Esophagus squamous epithelium (tissue), 5 donors: ENCODE results near the gene ASPRV1. TPM values are rescaled to one million over a fixed set of nuclear protein-coding genes. Genes with fewer than 3 reads are reported as not detected.

Experiments
- DNase-seq: peaks from one replicate; lab custom pipeline; 2025; lab: John Stamatoyannopoulos, UW
- H3K27ac ChIP-seq, 4 donors: fragments of 200-600 bp; sonication (generic); one replicate each; pipeline ENCODE4 v1.5.1; 2016 to 2019; ENCODE audit warnings: mild to moderate bottlenecking in 1 of 4
- H3K27me3 ChIP-seq, 4 donors: fragments of 200-600 bp; sonication (generic); 1 replicate in 3 of 4; 2 replicates in 1 of 4; pipeline versions ENCODE4 v1.5.1 to v1.6.0; 2017 to 2021; ENCODE audit warnings: antibody characterized with exemption in 1 of 4
- H3K36me3 ChIP-seq, 3 donors: fragments of 200-600 bp; sonication (generic); one replicate each; pipeline ENCODE4 v1.5.1; 2016 to 2019
- H3K4me1 ChIP-seq, 3 donors: fragments of 200-600 bp; sonication (generic); one replicate each; pipeline ENCODE4 v1.5.1; 2017 to 2019
- H3K4me3 ChIP-seq, 4 donors: fragments of 200-600 bp; sonication (generic); 1 replicate in 3 of 4; 2 replicates in 1 of 4; pipeline ENCODE4 v1.5.1; 2016 to 2019; ENCODE audit warnings: mild to moderate bottlenecking in 2 of 4, moderate library complexity in 1 of 4
- H3K9me3 ChIP-seq, 3 donors: fragments of 200-600 bp; sonication (generic); one replicate each; pipeline ENCODE4 v1.5.1; 2016 to 2019
- POLR2A ChIP-seq, 4 donors: fragments of 450-650 bp; IDR thresholded peaks; one replicate each; pipeline ENCODE4 v1.6.1; 2017; ENCODE audit warnings: antibody characterized with exemption in 4 of 4, mild to moderate bottlenecking in 4 of 4, moderate library complexity in 3 of 4
- WGBS, 2 donors: methylation state at CpG; one replicate each; pipeline ENCODE4 v1.1.5; 2018; 5-methylcytosine and 5-hydroxymethylcytosine counted together
- intact Hi-C: fragments of 100-400 bp; cut with DNase I; formaldehyde crosslinking; loops from one replicate; pipeline ENCODE4 v1.15.0; 2022
- total RNA-seq, 4 donors: library from RNA; depleted of rRNA; stranded (reverse); fragments of >200 nt; gene quantifications; one replicate each; pipeline ENCODE4 v1.1.0, GENCODE V29; 2016
- TF ChIP-seq, protein P1 (sequence below), 6 experiments: fragments of 450-650 bp in 4 of 6; fragments of 200-600 bp in 2 of 6; sonication (generic) in 2 of 6; IDR thresholded peaks; one replicate each; pipeline ENCODE4 v1.5.1; 2016 to 2019; ENCODE audit warnings: antibody characterized with exemption in 6 of 6, mild to moderate bottlenecking in 4 of 6, moderate library complexity in 4 of 6
- donor health status: DM: yes; HTN: yes; CAD: no.

Gene ASPRV1
- total RNA-seq, 4 donors from 2014 or later = 0.18 to 1.5 (median 0.34) TPM

GRCh38 chr2:69948963-69949645, 12.3 kb downstream of the ASPRV1 start:
- no peak for TF ChIP-seq POLR2A (IDR thresholded peaks at IDR 0.05)
- TF ChIP-seq, protein P1, sequence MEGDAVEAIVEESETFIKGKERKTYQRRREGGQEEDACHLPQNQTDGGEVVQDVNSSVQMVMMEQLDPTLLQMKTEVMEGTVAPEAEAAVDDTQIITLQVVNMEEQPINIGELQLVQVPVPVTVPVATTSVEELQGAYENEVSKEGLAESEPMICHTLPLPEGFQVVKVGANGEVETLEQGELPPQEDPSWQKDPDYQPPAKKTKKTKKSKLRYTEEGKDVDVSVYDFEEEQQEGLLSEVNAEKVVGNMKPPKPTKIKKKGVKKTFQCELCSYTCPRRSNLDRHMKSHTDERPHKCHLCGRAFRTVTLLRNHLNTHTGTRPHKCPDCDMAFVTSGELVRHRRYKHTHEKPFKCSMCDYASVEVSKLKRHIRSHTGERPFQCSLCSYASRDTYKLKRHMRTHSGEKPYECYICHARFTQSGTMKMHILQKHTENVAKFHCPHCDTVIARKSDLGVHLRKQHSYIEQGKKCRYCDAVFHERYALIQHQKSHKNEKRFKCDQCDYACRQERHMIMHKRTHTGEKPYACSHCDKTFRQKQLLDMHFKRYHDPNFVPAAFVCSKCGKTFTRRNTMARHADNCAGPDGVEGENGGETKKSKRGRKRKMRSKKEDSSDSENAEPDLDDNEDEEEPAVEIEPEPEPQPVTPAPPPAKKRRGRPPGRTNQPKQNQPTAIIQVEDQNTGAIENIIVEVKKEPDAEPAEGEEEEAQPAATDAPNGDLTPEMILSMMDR (IDR thresholded peaks at IDR 0.05) = no peak
- H3K27ac ChIP-seq = no peak overlapping the region
- WGBS, 2 donors = 73 to 82% methylated on average over 21 of the region's 21 CpGs
- no peak for DNase-seq
- H3K4me1 ChIP-seq = peaks cover 7 to 29% (median 17%) of the 10 kb centered on the region in 3 donors
- H3K27me3 ChIP-seq = peaks cover 0 to 7% (median 0%) of the 10 kb centered on the region in 4 donors
- H3K36me3 ChIP-seq = no peaks in the 10 kb centered on the region
- no peak overlapping the region for H3K4me3 ChIP-seq
- no peaks in the 10 kb centered on the region for H3K9me3 ChIP-seq
- intact Hi-C loops = no loop called here

DNA sequence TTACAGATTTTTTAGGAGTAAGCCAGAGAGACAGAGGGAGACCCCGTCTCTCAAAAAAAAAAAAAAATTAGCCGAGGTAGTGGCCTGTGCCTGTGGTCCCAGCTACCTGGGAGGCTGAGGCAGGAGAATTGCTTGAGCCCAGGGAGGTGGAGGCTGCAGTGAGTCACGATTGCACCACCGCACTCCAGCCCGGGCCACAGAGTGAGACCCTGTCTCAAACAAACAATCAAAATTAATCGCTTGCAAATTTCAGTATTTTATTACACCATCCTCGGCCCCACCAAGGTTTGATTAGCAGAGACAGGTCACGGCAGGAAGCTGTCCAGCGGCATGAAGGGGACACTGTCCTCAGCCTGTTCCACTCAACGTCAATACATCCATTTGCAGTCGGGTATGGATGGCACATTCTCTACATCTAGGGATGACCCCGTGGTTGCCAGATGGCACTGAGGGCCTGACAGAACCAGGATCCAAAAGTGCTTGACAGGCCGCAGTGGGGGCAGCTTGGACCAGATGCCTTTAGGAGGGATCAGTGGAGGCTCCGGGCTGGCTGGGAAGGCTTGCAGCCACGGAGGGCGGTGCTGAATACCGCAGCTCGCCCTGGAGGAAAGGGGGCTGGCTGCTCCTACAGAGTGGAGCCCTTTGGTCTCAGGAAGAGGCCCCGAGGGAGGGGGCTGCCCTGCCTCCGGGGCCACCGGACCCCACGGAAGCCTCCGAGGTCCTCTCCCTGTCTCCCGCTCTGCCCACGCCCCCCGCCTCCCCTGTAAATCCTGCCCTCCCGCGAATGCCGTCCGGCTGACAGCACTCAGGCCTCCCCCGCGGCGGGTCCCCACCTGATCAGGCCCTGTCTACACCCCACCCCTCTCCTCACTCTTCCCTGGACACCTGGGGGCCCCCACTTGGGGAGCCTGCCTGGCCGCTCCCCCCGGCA, 13.1 kb downstream of the ASPRV1 start:
- peaks cover 7 to 29% (median 17%) of the 10 kb centered on the region in 3 donors for H3K4me1 ChIP-seq
- no peak overlapping the region for H3K4me3 ChIP-seq
- H3K9me3 ChIP-seq = no peaks in the 10 kb centered on the region
- H3K27ac ChIP-seq = no peak overlapping the region
- DNase-seq = no peak
- WGBS, 2 donors = 73 to 89% methylated on average over 13 to 23 of the region's 35 CpGs
- H3K36me3 ChIP-seq = peaks cover 0 to 8% (median 0%) of the 10 kb centered on the region in 3 donors
- TF ChIP-seq, protein P1 (IDR thresholded peaks at IDR 0.05) = no peak
- no peak for TF ChIP-seq POLR2A (IDR thresholded peaks at IDR 0.05)
- intact Hi-C loops = no loop called here
- H3K27me3 ChIP-seq = peaks cover 0 to 7% (median 0%) of the 10 kb centered on the region in 4 donors

GRCh38 chr2:69947325-69947931, 14.0 kb downstream of the ASPRV1 start:
- Histone ChIP-seq H3K4me1 (peaks cover 7 to 36% (median 17%) of the 10 kb centered on the region in 3 donors), H3K27me3 (peaks cover 0 to 7% (median 0%) of the 10 kb centered on the region in 4 donors), H3K4me3 (no peak overlapping the region), H3K36me3 (peaks cover 0 to 16% (median 0%) of the 10 kb centered on the region in 3 donors), H3K9me3 (no peaks in the 10 kb centered on the region), H3K27ac (peak overlapping the region; percentile 49 to 77 (median 62))
- TF ChIP-seq, protein P1 (IDR thresholded peaks at IDR 0.05) = no peak
- TF ChIP-seq POLR2A (IDR thresholded peaks at IDR 0.05) = no peak
- 77 to 92% methylated on average over 4 of the region's 4 CpGs for WGBS, 2 donors
- DNase-seq = no peak
- intact Hi-C loops = no loop called here

DNA sequence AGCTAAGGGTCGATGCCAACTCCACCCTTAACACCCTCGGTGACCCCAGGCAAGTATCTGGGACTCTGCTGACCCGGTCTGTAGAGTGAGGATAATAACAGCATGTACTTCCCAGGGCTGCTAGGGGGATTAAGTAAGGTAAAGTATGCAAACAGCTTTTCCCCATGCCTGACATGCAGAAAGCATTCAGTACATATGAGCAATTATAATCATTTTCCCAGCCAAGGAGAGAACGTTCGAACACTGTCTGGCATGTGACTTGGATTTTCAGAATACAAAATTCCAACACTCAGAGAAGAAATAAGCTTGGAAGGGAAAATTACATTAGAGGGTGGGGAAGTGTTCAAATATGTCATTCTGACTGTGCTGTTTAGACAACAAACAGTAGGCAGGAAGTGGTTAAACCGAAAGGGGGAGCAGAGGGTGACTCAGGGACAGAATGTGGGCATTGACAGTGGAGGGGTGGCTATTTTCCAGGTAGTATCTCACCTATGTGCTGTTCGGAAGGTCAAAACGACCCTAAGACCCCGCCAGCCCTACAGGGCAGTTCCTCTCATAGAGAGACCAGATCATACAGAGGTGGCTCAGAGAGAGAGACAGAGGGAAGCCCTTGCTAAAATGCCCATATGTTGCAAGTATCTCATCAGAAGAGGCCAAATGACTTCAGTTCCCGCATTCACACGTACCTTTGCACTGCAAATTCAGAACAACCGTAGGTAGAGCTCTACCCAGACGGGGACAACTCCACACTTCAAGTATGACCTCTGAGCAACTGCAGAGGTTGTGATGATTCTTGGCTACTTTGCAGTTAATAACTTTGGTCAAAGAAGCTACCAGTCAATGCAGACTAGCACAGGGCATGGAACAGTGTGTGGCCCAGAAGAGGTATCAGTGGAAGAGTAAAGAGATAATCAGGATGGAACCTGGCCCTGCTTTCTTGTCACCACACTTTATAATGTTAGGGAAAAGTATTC, 14.8 kb downstream of the ASPRV1 start:
- peaks cover 0 to 7% (median 0%) of the 10 kb centered on the region in 4 donors for H3K27me3 ChIP-seq
- DNase-seq = no peak
- no peak for TF ChIP-seq POLR2A (IDR thresholded peaks at IDR 0.05)
- TF ChIP-seq, protein P1 (IDR thresholded peaks at IDR 0.05) = no peak
- H3K4me1 ChIP-seq = peaks cover 7 to 36% (median 17%) of the 10 kb centered on the region in 3 donors
- peak overlapping the region; percentile 49 to 77 (median 62) for H3K27ac ChIP-seq
- H3K36me3 ChIP-seq = peaks cover 0 to 24% (median 0%) of the 10 kb centered on the region in 3 donors
- H3K9me3 ChIP-seq = no peaks in the 10 kb centered on the region
- H3K4me3 ChIP-seq = no peak overlapping the region
- intact Hi-C loops = no loop called here
- 40 to 45% methylated on average over 9 to 13 of the region's 13 CpGs for WGBS, 2 donors
